SW480 (cell line): Measurements from ENCODE around the gene MPDZ.

Experiments
- DNase-seq: peaks from one replicate; pipeline ENCODE4 v3.0.0-alpha.2; 2016; ENCODE audit warnings: low spot score

MPDZ gene, protein sequence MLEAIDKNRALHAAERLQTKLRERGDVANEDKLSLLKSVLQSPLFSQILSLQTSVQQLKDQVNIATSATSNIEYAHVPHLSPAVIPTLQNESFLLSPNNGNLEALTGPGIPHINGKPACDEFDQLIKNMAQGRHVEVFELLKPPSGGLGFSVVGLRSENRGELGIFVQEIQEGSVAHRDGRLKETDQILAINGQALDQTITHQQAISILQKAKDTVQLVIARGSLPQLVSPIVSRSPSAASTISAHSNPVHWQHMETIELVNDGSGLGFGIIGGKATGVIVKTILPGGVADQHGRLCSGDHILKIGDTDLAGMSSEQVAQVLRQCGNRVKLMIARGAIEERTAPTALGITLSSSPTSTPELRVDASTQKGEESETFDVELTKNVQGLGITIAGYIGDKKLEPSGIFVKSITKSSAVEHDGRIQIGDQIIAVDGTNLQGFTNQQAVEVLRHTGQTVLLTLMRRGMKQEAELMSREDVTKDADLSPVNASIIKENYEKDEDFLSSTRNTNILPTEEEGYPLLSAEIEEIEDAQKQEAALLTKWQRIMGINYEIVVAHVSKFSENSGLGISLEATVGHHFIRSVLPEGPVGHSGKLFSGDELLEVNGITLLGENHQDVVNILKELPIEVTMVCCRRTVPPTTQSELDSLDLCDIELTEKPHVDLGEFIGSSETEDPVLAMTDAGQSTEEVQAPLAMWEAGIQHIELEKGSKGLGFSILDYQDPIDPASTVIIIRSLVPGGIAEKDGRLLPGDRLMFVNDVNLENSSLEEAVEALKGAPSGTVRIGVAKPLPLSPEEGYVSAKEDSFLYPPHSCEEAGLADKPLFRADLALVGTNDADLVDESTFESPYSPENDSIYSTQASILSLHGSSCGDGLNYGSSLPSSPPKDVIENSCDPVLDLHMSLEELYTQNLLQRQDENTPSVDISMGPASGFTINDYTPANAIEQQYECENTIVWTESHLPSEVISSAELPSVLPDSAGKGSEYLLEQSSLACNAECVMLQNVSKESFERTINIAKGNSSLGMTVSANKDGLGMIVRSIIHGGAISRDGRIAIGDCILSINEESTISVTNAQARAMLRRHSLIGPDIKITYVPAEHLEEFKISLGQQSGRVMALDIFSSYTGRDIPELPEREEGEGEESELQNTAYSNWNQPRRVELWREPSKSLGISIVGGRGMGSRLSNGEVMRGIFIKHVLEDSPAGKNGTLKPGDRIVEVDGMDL (N-terminal part only)

DNA sequence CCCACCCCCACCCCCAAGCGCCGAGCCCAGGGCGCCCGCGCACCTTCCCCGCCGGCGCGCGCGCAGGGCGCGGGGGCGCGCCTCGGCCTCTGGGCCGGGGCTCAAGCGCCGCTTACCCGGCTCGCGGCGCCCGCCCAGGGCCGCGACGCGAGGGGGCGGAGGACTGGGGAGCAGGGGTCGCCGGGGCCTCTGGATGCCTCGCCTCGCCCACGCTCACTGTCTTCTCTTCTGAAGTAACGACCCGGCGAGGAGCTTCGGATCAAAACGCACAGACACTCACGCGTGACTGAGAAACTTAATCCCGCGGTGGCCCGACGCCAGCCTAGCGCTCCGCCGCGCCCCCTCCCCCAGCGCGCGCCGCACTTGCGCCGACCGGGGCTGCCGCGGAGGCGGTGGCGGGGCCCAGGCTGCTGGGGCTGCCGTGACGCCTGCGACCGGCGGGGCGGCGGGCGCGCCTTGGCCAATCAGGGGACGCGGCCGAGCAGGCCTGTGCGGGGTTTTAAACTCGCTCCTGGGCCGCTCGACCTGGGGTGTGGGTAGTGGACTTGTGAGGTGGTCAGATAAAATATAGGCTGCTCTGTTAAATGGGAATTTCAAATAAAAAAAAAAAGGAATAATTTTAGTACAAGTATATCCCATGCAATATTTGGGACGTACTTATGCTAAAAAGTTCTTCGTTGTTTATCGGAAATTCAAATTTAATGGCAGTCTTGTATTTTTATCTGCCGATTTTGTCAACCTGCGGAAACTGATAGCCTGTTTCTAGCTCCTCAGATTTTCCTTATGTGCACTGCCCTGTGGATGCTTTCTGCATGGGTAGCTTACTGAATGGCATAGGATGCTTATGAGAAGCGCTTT, at the start of gene MPDZ:
TSS of gene MPDZ (minus strand) at position 409 of the 858 bp plus-strand sequence. CDS start 29,377 bp downstream, outside the sequence.
- no peak for DNase-seq

DNA sequence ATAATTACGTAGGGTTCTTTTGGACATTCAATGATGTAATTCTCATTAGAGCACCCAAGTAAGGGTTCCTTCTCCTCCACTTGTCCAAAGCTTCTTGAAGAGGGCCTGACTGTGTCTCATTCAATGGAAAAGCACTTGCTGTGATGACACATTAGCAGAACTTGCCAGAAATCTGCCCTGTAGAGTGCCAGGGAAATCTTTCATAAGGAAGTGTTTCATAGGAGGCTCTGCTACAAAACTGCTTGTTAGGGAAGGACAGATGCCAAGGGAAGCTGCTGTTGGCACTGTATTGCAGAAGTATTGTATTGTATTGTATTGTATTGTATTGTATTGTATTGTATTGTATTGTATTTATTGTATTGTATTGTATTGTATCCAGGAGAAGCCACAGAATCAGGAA, 45.5 kb upstream of the MPDZ start:
- no peak for DNase-seq

DNA sequence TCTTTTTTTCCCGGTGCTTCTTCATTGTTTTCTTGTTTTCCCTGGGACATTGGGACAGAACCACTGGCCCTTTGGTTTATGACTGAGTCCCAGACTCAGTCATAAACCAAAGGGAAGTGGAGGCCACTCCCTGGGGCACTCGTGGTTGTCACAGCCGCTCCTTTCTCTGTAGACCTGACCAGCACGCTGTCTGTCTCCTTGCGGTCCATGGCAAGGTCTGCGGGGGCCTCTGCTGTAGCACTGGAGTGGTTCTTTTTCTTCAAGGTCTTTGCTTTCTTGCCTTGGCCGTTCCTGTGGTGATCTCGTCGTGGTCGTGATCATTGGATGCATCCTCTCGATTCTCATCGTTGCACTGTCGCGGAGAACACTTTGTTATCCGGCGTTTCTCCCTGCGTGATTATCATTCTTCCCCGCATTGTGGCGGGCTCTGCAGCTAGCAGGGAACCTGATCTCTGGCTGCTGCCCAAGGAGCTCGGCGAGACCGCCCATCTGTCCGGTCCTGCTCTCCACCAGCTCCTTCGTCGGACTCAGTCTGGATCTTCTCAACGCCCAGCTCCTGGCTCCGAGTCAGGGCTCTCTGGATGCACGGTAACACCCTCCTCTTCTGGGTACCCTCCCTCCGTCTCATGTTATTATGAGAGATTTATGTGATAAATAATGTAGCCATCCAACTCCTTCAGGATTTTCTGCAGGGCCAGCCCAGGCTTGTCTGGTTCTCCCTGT, 43.5 kb upstream of the MPDZ start:
- no peak for DNase-seq

DNA sequence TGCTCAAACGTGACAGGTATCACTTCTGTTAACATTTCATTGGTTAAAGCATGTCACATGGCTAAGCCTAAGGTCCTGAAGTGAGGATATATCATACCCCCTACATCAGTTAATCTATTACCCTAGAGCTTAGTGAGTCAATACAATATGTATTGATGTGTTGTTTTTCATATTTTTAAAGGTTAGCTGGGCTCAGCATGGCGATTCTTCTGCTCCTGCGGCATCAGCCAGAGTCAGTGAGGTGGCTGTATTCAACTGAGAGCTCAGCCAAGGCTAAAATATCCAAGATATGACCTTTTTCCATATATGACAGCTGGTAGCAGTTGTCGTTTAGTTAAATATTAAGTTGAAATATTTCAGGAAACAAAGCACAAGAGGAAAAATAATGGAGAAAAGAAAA, 38.5 kb upstream of the MPDZ start:
- no peak for DNase-seq

DNA sequence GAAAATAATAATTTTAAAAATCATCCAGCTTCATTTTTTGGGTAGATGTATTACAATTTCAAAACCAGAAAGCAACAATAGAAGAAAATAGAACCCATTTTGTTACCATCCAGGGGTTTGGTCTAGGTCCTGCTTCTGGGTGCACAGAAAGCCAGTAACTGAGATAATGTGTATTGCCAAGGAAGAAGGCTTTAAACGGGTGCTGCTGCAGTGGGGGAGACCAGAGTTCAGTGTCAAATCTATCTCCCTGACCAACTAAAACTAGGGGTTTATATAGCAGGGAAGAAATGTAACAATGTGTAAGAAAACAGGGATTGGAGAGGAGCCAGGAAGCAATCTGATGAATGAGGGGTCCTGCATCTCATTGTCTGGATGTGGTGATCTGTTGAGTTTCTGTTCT, 17.5 kb upstream of the MPDZ start:
- DNase-seq: no peak

DNA sequence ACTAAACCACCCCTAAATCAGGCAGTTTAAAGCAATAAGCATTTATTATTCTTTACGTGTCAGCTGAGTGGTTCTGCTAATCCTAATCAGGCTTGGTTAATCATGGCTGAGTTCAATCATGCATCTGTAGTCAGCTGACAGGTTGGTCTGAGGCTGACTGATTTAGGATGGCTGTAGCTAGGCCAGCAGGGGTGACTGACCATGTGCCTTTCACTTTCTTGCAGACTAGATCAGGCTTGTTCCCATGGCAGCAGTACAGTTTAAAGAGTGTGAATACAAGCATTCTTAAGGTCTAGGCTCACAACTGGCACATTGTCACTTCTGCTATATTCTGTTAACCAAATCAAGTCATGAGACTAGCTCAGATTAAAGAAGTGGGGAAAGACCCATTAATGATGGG, 16.1 kb upstream of the MPDZ start:
- no peak for DNase-seq

DNA sequence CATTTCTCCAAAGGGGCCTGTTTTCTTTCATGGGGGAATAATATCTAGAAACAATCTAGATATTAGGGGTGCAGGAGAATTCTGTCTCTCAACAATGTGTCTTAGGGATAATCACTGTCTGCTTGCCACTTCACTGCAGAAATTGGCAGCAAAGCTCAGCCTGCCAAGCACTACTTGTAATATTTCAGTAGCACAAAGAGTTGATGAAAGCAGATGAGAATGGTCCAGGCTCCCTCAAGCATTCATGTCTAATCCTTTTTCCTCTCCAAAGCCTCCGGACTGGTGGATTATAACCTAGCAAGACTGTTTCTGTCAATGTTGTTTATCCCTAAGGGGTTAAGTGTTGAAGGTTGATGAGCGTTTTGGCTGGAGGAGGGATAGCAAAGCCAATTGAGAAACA, 13.3 kb upstream of the MPDZ start:
- no peak for DNase-seq

DNA sequence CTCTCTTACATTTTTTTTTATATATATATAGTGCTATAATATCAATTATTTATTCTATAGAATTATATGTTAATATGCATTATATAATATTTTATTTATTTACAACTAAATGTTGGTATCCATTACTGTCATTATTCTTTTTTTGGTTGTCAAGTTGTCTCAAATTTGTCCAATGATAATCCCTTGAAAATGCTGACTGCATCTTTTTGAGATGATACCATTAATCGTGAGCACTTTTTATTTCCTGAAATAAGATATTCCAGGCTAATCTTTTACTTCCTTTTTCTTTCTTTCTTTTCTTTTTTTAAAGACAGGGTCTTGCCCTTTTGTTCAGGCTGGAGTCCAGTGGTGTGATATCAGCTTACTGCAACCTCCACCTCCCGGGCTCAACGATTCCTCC, 12.7 kb upstream of the MPDZ start:
- DNase-seq: no peak

DNA sequence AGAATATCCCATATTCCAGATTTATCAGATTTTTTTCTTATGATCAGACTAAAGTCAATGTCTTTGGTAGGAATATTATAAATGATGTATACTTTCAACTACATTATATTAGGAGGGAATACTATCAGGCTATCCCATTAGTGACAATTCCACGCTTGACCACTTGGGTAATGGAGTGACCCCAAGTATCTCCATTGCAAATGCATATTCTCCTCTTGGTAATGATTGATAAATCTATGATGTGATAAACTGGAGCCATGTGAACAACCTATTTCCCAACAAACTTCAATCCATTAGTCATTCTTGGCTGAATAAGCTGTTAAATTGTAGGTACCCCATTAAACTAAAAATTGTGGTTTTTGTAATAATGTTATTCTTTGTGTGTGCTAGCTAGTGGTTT, 12.2 kb upstream of the MPDZ start:
- DNase-seq: no peak

DNA sequence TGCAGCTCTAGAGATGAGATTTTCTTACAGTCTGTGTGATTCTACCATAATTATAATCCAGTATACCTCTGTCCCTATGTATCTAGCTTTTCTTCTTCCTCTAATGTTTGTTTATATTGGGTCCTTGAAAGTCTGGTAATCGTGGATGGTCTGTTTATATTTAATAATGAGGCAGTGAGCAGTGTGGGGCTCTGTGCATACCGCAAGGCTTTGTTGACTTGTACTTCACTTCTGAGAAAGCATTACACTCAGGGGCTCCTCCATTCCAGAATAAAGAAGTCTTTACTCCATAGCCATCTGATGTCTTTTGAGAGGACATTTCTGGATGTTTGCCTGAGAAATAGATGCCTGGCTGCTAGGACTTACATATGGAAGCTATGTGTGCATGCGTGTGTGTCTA, 4.5 kb upstream of the MPDZ start:
- DNase-seq: no peak

DNA sequence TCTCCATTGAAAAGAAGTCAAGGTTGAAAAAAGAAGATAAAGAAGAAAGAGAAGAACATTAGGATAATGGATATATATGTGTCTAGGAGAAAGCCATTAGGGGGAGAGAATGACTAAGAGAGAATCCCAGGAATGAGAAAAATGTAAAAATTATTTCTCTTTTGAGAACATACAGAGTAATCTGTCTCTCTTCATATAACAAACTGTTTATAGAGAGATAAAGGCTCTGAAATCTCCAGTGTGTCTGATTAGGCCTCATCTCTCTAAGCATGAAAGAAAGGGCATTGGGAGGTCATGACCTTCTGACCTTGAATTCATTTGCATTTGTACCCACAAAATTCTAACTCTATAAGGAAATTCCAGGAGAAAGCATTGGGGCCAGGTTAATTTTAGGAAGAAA, 3.5 kb upstream of the MPDZ start:
- no peak for DNase-seq

DNA sequence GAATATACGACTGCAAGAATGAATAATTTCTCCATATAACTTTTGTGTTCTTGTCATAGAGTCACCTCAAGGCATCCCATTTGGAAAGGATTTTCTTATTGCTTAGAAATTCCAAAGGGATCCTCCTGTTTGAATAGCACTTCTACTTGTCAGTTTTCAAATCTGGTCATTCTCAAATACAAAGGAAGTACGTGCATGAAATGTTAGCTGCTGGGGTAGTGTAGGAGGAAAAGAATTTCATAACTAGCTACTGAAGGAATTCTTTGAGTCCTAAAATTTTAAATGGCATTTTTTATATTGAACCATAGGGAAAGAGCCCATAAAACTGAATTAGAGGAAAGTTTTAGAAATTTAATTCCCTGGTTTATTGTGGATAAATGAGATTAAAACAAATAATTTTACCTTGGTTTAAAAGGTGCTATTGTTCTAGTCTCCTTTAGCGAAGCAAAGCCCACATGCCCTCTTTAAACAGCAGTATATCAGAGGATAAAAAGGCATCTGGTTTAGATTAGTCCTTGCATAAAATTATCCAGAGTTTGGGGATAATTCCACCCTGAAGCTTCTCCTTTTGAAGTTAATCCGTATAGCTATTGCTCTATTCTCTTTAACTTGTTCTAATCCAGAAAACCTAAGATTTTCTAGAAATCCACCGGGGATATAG, 2.0 kb upstream of the MPDZ start:
- DNase-seq: no peak

DNA sequence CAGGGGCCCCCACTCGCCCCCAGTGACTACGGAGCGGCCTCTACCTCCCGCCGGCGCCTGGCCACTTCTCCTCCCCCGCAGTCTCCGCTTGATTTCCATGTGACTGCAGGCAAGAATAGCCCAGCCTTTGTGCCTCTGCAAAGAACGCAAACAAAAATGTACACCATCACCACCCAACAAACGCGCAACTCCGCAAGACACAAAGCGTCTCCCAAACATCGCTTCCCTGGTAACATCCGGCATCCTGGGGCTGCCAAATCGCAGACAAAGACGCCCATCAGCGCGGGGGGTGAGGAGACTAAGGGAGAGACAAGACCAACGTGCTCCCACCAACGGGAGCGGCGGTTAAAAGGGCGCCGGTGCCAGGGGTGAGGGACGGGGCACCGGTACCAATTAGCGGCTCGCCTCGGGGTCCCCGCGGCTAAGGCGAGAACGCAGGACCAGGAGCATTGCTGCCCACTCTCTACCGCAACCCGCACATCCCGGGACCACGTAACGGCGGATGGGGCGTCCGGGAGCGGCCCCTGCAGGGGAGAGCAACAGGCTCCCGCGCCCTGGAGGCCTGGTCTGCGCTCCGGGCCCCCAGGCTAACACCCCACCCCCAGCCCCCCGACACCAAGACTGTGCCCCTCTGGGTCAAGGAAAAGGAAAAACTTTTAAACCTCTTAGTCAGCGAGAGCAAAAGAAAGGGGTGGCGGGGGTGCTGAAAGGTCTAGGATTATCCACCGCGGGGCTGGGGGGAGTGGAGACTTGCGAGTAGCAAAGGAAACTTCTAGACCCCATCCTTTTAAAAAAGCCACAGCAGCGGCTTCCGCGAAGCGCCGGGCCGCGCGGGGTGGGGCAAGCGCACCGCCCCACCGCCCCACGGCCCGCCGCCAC, 885 bp downstream of the MPDZ start:
- no peak for DNase-seq

DNA sequence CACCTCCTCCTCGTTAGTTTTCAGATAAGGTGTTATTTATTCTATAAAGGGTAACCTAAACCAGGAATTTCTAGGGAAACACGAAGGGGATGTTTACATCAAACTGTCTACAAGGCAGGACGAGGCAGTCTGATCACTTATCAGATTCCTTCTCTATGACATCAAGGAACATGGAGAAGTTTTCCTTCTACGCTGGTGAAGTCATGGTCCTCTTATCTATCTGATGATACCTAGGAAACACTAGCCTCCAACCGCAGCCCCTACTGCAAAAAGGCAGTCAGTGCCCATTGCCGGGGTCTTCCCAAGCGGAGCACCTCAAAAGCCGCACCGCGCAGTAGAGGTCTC, 1.5 kb downstream of the MPDZ start:
- DNase-seq: no peak

DNA sequence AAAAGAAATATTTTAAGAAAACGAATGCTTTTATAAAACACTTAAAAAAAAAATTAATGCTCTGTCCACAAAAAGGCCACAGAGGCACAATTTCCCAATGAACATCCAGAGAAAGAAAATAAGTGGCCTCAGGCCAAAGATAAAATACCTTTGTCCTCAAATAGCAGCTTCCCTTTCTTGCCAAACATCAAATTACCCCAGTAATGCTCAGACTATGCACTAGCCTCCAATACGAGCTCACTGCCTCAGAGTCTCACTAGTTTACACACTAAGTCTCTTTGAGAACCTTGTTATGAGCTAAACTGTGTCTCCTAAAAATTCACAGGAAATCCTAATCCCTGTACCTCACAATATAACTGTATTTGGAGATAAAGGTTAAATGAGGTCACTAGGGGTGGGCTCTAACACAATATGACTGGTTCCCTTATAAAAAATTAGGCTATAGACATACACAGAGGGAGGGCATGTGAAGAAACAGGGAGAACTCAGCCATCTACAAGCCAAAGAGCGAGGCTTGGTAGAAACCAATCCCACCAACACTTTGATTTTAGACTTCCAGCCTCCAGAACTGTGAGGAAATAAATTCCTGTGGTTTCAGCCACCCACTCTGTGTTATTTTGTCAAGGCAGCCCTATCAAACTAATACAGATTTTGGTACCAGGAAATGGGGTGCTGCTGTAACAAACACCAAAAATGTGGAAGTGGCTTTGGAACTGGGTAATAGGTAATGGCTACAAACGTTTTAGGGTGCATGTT, 4.4 kb downstream of the MPDZ start:
- no peak for DNase-seq

DNA sequence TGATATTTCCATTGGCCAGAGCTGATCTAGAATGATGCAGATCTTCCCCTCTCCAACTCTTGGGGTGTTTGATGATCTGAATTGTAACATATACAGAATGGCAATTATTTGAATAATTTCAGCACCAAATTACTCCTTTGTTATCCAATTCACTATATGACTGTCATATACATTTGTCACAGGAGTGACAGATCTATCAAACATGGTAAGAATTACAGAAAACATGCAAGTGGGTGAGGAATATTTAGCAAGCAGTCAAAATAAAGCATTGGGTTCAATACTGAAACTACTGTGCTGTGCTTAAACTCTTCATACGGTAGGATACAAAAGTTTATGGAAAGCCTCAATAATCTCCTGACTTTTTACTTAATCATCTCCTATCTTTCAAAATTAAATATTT, 8.8 kb downstream of the MPDZ start:
- DNase-seq: no peak

DNA sequence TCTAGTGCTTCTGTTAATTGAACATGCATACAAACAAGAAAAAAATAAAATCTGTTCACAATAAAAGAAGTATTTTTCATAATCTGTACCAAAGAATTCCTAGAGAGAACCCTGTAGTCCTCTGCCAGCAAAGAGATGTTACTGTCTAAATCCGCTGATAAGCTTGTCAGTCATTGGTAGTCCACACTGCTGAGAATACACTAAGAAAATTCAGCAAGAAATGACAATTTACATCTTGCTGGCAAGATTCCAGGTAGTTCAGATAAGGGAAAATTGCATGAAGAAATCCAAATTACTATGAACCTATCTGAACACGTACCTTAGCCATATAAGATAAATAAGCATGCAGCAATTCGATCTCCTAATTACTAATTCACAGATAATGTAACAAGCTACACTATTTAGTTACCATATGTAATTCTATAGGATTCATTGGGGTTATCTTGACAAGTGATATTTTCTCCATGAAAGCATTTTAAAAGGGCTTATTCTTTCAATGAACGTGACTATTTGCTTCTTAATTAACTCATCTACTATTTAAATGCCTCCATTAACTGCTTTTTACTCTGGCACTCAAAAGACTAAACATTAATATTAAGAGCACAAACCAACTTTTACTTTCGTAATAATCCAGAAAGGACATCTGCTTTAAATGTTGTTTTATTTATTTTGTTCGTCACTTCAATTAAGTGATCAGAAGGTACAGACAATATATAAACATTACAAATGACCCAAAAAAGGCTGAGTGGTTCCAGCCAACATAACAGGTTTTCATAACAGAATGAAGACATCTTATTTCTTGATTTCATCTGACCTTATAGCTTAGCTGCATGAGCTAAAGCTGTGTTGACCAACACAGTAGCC, 9.7 kb downstream of the MPDZ start:
- no peak for DNase-seq

DNA sequence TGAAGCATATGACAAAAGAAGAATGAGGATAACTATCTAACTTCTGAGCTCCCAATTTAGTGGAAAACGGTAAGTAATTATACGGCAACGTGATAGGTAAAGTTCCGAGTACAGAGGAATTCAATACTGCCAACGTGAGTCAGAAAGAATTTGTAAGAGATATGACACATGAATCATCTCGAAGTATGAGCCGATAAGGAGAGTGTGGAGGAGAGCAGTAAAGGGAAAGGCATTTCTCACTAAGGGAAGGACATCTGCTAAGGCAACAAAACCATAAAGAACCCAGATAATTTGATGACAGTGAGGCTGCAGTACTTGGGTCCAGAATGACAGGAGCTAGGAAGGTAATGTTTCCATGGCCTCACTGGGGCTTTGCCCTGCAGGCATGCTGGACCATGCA, 11.0 kb downstream of the MPDZ start:
- DNase-seq: no peak
